Measurements from ENCODE around the gene UBE3B.

The UBE3B gene

GRCh38 chr12:109475121-109475520 lies 2.3 kb upstream of the UBE3B start:
- DNase-seq: no peak

GRCh38 chr12:109475993-109476806 lies 1.2 kb upstream of the UBE3B start:
- DNase-seq: no peak

DNA sequence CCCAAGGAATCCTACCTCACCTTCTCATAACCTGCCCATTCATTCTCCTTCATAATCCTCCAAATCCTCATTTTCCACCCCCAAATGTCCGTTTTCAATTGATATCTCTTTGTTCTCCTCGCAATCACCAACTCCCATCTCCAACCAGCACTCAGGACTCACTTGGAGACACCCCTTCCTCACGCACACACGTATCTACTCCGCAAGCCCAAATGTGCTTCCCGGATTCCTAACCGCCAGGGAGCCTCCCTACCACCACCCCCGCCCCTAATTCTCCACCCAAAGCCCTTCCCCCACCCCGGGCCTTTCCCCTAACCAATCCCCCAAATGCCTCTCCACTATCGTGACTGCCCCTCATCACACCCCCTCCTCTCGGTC lies 638 bp upstream of the UBE3B start:
- DNase-seq: no peak

DNA sequence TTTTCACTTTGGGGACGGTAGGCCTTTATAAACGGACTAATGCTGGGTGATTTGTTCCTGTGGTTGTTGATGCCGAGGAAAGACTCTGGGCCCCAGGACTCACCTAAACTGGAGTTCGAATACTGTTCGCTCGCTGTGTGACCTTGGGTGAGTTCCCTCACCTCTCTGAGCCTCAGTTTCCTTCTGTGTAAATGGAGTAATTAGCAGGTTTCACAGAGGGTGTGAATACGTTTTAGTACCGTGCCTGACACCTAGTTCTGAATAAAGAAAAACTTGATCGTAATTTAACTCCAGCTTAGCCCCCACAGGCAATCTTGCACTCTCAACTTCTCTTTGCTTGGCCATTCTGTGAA lies 505 bp downstream of the UBE3B start:
- DNase-seq: no peak

DNA sequence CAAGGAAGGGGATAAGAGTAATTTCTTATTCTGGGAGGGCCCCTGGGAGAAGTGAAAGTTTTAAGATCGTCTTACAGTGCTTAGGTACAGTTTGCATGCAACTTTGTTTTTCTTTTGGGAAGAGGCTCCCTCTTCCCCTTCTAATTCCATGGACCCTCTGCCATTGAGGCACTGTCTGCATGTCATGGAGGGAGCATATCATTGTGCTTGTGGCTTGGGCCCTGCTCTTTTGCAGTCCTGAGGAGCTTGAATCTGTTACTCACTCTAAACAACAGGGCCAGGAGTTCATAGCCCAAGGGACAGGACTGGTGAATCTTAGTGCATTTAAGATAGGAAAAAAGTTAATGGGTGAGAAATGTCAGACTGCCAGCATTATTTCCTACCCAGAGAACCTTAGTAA lies 2.3 kb downstream of the UBE3B start:
- no peak for DNase-seq

DNA sequence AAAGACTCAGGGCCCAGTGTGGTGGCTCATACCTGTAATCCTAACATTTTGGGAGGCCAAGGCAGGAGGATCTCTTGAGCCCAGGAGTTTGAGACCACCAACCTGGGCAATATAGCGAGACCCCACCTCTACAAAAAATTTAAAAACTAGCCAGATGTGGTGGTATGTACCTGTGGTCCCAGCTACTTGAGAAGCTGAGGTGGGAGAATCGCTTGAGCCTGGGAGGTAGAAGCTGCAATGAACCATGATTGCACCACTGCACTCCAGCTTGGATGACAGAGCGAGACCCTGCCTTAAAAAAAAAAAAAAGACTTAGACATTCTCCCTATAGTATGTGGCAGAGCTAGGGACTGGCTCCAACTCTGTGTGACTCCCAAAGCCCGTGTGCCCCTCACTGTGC lies 2.9 kb downstream of the UBE3B start:
- no peak for DNase-seq

GRCh38 chr12:109481863-109482262 lies 4.4 kb downstream of the UBE3B start:
- DNase-seq: no peak

GRCh38 chr12:109482491-109482890 lies 5.1 kb downstream of the UBE3B start:
- DNase-seq: no peak

- no peak for DNase-seq
Observed at GRCh38 chr12:109482894-109483293, 5.5 kb downstream of the UBE3B start.

GRCh38 chr12:109483346-109483745 lies 5.9 kb downstream of the UBE3B start:
- DNase-seq: no peak

GRCh38 chr12:109485201-109485600 lies 7.8 kb downstream of the UBE3B start:
- no peak for DNase-seq

- no peak for DNase-seq
Observed at GRCh38 chr12:109487181-109488050, 10.0 kb downstream of the UBE3B start.

DNA sequence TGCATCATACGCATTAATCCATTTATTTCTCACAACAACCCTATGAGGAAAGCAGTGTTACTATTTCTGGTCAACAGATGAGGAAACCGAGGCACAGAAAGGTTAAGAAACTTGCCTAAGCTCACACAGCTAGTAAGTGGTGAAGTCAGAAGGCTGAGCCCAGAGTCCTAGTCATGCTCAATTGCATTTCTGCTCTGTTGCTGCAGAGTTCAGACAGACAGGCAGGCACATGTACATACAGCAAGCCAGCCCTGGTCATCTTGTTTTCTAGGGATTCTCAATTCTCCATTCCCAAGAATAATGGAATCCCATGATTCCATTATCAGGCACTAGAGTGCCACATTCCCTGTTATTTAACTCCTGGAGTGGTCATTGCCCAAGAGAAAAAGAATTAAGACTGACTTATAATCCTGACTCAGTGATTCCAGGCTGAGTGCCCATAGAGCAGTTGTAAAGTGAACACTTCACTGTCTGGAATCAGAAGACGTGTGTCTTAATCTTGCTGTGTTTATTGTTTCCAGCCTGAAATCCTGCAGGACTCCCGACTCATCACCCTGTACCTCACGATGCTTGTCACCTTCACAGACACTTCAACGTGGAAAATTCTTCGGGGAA lies 10.7 kb downstream of the UBE3B start:
- DNase-seq: no peak

DNA sequence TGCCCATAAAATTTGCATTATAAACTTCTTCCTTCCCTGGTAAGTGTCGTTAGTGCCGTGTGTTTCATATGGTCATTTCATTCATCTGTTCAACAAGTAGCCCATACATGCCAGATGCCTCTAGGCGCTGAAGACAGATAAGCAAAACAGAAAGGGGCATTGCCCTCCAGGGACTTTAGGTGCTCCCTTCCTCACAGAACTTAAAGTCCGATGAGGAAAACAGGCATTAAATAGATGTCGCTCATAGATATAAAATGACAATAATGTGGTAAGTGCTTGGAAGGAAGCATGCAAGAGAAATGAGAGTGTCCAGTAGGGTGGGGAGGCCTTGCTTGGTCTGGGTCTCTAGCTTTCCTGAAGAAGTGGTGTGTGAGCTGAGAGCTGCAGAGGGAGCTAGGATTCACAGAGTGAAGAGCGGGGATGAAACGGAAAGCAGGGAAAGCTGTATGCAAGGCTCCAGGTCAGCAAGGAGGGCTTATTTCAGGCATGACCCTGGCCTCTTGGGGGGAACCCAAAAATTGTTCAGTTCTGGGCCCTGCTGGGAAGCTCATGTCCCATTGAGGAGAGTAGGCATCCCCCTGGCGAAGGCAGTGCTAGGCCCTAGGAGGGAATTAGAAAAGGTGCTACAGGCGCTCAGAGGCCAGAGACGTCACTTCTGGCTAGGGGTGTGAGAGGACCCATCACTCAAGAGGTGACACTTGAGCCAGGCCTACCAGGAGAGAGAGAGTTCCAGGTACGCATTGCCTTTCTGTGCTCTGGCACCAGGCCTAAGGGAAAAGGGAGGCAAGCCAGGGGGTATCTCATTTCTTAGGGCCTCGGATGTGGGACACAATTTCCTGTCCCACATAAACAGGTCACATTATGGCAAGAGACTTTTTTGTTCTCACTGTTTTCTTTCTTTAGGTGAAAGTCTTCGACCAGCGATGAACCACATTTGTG lies 11.9 kb downstream of the UBE3B start:
- DNase-seq: no peak

DNA sequence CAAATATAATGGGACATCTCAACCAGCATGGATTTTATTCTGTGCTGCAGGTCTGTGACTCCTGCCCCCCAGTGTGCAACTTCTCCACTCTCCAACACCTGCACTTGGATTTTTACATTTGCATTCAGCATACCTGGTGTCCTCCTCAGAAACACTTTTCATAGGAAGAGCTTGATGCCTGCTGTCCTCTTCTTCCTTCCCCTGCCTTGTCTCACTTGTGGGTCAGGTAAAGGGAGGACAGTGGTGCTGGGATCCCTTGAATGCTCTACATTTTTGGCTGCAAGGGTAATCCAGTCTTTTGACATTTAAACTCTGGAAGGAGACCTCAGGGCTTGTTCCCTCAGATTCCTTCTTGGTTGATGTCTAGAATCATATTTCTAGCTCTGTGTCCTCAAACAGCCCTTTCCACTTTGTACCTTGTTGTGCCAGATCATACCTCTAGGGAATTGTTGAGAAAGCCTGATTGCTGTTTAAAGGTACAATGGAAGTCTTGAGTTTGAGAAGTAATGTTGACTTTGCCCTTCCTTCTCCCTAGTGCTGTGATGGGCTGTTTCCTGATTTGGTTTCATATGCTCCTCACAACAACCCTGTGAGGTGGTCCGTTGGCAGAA lies 12.6 kb downstream of the UBE3B start:
- no peak for DNase-seq

GRCh38 chr12:109491671-109492070 lies 14.2 kb downstream of the UBE3B start:
- DNase-seq: no peak

GRCh38 chr12:109492371-109492770 lies 14.9 kb downstream of the UBE3B start:
- DNase-seq: no peak

DNA sequence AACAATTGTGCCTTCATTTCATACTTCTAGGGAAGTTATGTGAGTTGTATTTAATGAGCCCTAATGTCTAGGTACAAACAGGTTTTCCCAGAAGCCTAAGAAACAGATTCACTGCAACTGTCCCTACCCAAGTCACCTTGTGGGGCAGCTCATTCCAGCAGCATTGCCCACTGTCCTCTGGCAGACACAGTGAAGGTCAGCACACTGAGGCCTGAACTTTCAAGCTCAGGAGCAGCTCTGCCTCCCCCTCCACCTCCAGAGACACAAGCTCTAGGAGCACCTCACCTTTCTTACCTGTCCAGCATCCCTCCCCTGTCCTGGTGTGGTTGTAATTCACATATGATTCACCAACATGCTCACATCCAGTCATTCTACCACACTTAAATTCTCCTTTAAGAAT lies 15.7 kb downstream of the UBE3B start:
- no peak for DNase-seq

- DNase-seq: no peak
Observed at GRCh38 chr12:109493938-109494337, 16.5 kb downstream of the UBE3B start.

DNA sequence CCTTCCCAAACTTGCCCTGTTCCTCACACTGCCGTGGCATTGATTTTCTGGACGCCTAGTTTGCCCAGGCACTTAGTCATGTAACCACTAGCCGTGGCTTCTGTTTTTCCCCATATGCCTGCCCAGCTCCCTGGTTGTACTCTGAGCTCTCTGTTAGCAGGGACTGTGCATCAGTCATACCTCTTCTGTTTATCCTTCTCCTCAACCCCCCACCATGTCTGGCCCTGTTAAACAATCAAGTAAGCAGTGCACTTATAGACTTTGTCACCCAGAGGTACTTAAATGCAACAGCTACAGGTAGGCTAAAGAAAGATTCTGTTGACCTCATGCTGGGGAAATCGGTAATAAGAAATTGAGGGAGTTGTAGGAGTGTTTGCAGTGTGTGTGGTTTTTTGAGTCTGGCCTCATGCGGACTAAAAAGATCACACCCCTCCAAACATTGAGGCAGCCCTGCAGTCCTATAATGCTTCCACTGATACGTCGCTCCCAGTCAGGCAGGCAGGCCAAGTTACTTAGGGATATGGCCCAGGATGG lies 17.0 kb downstream of the UBE3B start:
- no peak for DNase-seq

DNA sequence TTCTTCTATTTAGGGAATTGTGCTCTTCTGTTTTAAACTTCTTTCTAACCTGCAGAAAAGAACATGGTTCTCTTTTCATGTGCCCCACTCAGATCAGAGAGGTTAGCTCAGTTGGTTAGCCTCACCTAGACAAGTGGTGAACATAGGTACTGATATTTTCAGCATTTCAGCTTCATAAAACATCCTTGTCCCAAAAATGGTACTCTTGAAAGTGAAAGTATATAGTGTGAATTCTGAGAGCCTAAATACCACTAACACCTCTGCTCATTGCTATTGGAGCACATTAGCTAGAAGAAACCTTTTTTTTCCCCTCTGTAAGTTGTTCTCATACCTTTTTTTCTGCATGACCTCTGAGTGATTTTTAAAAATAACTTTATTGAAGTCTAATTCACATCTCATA lies 17.6 kb downstream of the UBE3B start:
- no peak for DNase-seq

DNA sequence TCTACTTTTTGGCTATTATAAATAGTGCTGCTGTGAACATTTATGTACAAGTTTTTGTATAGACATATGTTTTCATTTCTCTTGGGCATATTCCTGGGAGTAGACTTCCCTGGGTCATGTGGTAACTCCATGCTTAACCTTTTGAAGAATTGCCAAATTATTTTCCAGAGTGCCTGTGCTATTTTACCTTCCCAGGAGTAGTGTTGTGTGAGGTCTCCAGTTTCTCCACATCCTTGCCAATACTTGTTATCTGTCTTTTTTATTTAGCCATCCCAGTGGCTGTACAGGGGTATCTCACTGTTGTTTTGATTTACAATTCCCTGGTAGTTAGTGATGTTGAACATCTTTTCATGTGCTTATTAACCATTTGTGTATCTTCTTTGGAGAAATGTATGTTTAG lies 18.9 kb downstream of the UBE3B start:
- DNase-seq: no peak

Data from effector CD8-positive, alpha-beta T cell (primary cell).